ENCODE measurements around the gene PNLIPRP3. TPM values are rescaled to one million over a fixed set of nuclear protein-coding genes. Genes with fewer than 3 reads are reported as not detected.

PNLIPRP3 gene
- total and polyA plus RNA-seq, 9 of the 15 experiments (the other 6 are each of a cell fraction or from before 2014, with no cell fraction given) = not detected

DNA sequence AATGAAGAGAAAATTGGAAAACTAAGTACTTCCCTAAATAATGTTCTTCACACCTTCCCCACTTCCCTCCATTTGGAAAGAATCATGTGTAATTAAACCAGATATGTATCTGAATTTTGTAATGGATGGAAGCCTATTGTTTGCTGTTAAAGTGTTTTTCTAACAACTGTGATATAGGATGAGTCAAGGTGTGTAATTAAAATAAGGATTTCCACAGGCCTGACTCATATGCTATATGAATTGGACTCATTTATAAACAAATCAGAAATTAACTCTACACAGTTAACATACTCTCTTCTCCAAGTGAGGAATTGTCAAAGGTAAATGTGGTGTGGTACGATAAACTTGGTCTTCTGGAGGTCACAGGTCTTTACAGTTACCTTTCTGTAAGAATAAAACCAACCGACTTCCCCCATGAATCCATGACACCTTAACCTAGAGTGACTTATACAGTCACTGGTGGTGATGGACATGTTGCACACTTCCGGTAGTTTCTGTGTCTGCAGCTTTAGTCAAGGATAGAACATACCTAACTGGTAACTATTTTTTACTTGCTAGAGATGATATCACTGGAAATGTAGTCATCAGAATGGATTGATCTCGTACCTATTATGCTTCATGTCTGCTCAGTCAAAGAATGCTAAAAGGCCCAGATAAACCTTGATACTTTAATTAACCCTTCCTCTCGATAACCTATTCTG lies 12.8 kb downstream of the PNLIPRP3 start:
- Histone ChIP-seq H3K27me3 (ENCODE audit: control insufficient read depth in 2 of 2, insufficient read depth in 2 of 2, low read length in 2 of 2) (no peaks in the 10 kb centered on the region), H3K9me3 (replicated peaks; ENCODE audit: control insufficient read depth, insufficient read depth, low read depth, low read length) (no peaks in the 10 kb centered on the region), H3K79me2 (ENCODE audit: control insufficient read depth, insufficient read depth, low read length) (no peaks in the 10 kb centered on the region), H3K4me3 (no peak overlapping the region), H3K36me3 (ENCODE audit: control insufficient read depth, insufficient read depth, low read length) (no peaks in the 10 kb centered on the region), H3K4me1 (replicated peaks in 1 of 2; ENCODE audit: control insufficient read depth in 2 of 2, insufficient read depth in 2 of 2, low read length in 2 of 2) (no peaks in the 10 kb centered on the region), H2AFZ (ENCODE audit: low read depth, low read length) (no peak overlapping the region), H3K9ac (ENCODE audit: insufficient read depth in 1 of 2, low read depth in 2 of 2, low read length in 2 of 2) (no peak overlapping the region), H3K27ac (ENCODE audit: extremely low read depth, low read depth, low read length) (no peak overlapping the region), H3K4me2 (ENCODE audit: insufficient read depth, low read length) (no peak overlapping the region), H4K20me1 (replicated peaks; ENCODE audit: control insufficient read depth, insufficient read depth, low read length) (no peaks in the 10 kb centered on the region), H3K9me1 (ENCODE audit: control insufficient read depth, insufficient read depth, low read length) (no peaks in the 10 kb centered on the region)
- in situ Hi-C loops (cut with MboI) = no loop called here
- ATAC-seq (no peak), FAIRE-seq (no peak), DNase-seq (ENCODE audit: extremely low read depth in 1 of 4, low spot score in 3 of 4) (no peak)
- ChIA-PET CTCF (ENCODE audit: low intra/inter-chr PET ratio) (no interaction called here), POLR2A (no interaction called here)
- WGBS (ENCODE audit: insufficient coverage, low coverage, missing lambda C conversion rate) = 2% methylated on average over 5 of the region's 5 CpGs
- TF ChIP-seq TAL1 (IDR thresholded peaks at IDR 0.05) (no peak), FOXJ2 (tag; IDR thresholded peaks at IDR 0.05) (no peak), ZNF57 (CRISPR knock-in tag; IDR thresholded peaks at IDR 0.05) (no peak), MAFK (IDR thresholded peaks at IDR 0.05; ENCODE audit: low read length) (no peak), ZBTB1 (CRISPR knock-in tag; IDR thresholded peaks at IDR 0.05; ENCODE audit: borderline replicate concordance, low read depth) (no peak), HLTF (IDR thresholded peaks at IDR 0.05) (no peak), ASH1L (IDR thresholded peaks at IDR 0.05; ENCODE audit: borderline replicate concordance, low read depth, partially characterized antibody) (no peak), TCF7L2 (IDR thresholded peaks at IDR 0.05; ENCODE audit: low read depth, low read length) (no peak), SP1 (CRISPR knock-in tag; IDR thresholded peaks at IDR 0.05) (no peak), ZNF217 (CRISPR knock-in tag; IDR thresholded peaks at IDR 0.05) (no peak), POLR3A (IDR thresholded peaks at IDR 0.05; ENCODE audit: borderline replicate concordance, extremely low read depth, insufficient read depth, insufficient read length) (no peak)
- TF ChIP-seq, protein P1, sequence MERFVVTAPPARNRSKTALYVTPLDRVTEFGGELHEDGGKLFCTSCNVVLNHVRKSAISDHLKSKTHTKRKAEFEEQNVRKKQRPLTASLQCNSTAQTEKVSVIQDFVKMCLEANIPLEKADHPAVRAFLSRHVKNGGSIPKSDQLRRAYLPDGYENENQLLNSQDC (CRISPR knock-in tag; IDR thresholded peaks at IDR 0.05) = no peak
- TF ChIP-seq, protein P2, sequence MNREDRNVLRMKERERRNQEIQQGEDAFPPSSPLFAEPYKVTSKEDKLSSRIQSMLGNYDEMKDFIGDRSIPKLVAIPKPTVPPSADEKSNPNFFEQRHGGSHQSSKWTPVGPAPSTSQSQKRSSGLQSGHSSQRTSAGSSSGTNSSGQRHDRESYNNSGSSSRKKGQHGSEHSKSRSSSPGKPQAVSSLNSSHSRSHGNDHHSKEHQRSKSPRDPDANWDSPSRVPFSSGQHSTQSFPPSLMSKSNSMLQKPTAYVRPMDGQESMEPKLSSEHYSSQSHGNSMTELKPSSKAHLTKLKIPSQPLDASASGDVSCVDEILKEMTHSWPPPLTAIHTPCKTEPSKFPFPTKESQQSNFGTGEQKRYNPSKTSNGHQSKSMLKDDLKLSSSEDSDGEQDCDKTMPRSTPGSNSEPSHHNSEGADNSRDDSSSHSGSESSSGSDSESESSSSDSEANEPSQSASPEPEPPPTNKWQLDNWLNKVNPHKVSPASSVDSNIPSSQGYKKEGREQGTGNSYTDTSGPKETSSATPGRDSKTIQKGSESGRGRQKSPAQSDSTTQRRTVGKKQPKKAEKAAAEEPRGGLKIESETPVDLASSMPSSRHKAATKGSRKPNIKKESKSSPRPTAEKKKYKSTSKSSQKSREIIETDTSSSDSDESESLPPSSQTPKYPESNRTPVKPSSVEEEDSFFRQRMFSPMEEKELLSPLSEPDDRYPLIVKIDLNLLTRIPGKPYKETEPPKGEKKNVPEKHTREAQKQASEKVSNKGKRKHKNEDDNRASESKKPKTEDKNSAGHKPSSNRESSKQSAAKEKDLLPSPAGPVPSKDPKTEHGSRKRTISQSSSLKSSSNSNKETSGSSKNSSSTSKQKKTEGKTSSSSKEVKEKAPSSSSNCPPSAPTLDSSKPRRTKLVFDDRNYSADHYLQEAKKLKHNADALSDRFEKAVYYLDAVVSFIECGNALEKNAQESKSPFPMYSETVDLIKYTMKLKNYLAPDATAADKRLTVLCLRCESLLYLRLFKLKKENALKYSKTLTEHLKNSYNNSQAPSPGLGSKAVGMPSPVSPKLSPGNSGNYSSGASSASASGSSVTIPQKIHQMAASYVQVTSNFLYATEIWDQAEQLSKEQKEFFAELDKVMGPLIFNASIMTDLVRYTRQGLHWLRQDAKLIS (CRISPR knock-in tag; IDR thresholded peaks at IDR 0.05) = no peak
- intact Hi-C loops (cut with micrococcal nuclease) = loop anchor here (10.0 kb wide), 2 partner anchors 344 to 734 kb away; no protein-coding TSS in a partner anchor
- BruUV-seq (replicated peaks) = no TSS peak

Data from K562 (cell line).